CD4-positive, alpha-beta T cell treated with Interleukin-10 for 1 hour (primary cell): ENCODE measurements around the gene ZNF775.
"Not testable (repeated sequence)": the region's sequence is repeated elsewhere in the genome, so short reads cannot be mapped to it uniquely, and the experiment has no call there.

Source experiments
- DNase-seq: peaks from one replicate; pipeline ENCODE4 v3.0.0-alpha.2; 2020

The ZNF775 gene

GRCh38 chr7:150383710-150384397, 4.7 kb downstream of the ZNF775 start:
- DNase-seq: no peak

- no peak for DNase-seq
Observed at GRCh38 chr7:150384406-150385301, 5.5 kb downstream of the ZNF775 start.

- DNase-seq: no peak
Observed at GRCh38 chr7:150385302-150385723, 6.2 kb downstream of the ZNF775 start.

DNA sequence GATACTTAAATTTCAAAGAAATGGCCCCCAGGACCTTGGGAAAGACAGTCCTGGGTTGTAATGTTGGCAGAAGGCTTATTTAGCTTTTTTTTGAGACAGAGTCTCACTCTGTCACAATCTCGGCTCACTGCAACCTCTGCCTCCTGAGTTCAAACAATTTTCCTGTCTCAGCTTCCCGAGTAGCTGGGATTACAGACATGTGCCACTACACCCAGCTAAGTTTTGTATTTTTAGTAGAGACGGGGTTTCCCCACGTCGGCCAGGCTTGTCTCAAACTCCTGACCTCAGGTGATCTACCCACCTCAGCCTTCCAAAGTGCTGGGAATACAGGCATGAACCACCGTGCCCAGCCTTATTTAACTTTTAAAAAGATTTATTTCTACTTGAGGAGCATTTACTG, 6.8 kb downstream of the ZNF775 start:
- DNase-seq: not testable (repeated sequence)

GRCh38 chr7:150388306-150388705, 9.2 kb downstream of the ZNF775 start:
- DNase-seq: no peak

DNA sequence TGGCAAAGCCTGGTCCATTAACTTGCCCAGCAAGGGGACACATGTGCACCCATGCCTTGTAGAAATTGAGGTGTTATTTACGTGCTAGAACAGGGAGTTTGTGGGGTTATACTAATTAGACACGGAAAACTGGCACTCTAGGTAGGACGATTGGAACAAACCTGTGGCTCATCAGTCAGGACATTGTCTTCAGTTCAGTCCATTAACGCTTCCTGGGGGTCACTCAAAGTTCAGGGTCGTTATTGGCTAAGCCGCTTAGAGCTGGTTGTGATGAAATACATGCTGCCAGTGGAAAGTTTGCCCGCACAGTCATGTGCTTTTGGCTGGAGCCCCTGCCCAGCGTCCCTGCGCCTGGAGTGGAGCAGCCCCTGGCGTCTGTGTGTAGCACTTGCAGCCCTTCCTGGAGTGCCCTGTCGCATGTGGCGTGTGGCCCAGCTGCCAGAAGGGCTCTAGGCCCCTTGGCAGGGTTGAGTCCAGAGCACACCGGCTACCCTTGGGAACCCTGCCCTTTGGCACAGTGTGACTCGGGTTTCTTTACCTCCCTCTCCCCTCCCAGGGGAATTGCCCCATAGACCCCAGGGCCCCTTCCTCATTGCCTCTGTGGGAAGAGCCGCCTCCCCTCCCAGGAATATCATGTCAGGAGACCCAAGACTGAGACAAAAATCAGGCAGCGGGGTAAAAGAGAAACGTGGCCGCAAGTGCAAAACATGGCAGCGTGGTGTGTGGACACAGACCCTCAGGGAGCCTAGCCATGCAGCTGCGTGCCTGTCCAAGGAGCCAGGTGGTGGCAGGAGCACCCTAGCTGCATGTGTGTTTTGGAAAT, 9.8 kb downstream of the ZNF775 start:
- DNase-seq: no peak

DNA sequence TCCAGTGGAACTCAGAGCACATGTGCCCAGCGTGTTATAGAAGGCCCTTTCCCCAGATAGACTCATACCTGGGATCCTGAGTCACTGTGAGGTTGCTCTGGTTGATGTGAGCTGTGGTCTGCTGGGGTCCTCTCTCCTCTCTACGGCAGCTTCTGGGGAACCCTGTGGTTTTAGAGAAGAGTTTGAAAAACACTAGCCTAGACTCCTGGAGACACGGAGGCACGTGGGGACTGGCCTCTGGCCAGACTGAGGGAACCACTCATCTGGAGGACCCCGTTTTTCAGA, 10.3 kb downstream of the ZNF775 start:
- DNase-seq: no peak

DNA sequence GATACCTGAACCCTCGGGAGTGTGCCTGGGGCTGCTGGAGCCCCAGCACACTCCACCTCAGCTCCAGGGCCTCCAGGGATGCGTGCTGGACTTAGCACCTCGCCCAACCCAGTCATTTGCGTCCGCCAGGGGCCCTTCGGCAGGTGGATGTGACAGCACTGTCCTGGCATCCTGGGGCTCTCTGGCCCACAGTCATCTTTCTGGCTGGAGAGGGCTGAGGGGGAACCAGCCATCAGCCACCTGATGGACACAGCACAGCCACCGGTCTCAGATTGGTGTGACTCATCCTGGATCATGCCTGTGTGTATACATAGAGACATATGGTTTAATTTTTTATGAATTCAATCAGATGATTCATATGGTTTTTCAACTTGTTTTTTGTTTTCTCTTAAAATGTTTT, 11.1 kb downstream of the ZNF775 start:
- DNase-seq: no peak

- DNase-seq: no peak
Observed at GRCh38 chr7:150393325-150393724, 14.2 kb downstream of the ZNF775 start.

GRCh38 chr7:150396426-150396825, 17.3 kb downstream of the ZNF775 start:
- no peak for DNase-seq

GRCh38 chr7:150396851-150397260, 17.7 kb downstream of the ZNF775 start:
- DNase-seq: no peak

- no peak for DNase-seq
Observed at GRCh38 chr7:150397346-150398107, 18.4 kb downstream of the ZNF775 start.

GRCh38 chr7:150398108-150398964, 19.2 kb downstream of the ZNF775 start:
- no peak for DNase-seq

DNA sequence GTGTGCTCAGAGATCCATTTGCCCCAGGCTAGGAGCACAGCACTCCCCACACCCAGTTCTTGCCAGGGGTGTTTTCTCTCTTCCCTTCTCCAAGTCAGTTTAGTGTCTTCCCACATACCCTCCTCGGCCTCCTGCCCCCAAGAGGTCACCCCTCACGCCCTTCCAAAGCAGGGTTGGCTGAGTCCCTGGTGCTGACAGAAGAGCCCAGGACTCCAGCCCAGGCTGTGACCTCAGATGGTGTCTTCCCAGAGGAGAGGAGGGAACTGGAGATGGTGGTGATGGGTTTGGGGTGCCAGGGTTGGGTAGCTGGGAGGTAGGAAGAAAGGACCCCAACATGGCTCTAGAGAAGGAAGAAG, 19.8 kb downstream of the ZNF775 start:
- DNase-seq: no peak

- DNase-seq: no peak
Observed at GRCh38 chr7:150399421-150400007, 20.4 kb downstream of the ZNF775 start.

- no peak for DNase-seq
Observed at GRCh38 chr7:150400008-150400787, 21.1 kb downstream of the ZNF775 start.

DNA sequence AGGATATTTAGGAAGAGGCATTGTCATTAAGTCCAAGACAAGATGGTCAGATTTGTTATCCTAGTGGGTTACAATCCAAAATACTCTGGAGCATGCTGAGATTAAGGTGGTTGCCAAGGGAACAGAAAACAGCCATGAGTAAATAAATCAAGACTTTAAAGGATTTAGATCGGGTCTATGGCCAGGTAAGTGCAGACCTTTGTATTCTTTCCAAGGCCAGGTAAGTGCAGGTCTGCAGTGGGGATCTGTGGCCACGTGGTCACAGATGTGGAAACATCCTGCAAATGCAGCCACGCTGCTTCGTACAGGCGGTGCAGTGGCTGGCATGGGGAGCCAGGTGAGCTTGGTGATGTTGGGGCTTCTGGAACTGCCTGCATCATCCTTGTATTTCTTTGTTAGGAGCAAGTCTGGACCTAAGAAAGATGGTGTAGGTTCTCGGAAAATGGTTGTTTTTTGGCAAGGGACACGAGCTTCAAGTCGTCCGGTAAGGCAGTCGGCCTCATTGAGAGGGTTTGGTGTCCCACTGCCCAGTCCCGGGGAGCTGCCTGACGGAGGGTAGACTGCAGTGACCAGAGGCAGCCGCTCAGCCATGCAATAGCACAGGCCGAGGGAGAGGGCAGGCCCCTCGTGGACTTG, 21.8 kb downstream of the ZNF775 start:
- no peak for DNase-seq

DNA sequence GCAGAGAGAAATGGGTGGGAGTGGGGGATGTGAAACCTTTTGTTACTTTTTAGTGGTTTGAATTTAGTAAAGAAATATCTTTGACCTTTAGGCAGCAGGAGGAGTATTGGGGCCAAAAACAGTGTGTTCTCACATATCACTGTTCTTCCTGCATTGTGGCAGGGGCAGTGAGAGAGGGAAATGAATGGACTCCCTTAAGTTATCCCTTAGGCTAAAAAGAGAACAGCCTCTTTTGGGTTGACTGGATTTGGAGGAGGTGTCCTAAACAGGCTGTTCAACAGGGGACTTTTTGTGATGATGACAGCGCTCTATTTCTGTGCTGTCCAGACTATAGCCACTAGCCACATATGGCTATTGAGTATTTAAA, 22.3 kb downstream of the ZNF775 start:
- no peak for DNase-seq

GRCh38 chr7:150401861-150402631, 22.9 kb downstream of the ZNF775 start:
- DNase-seq: no peak
